ENCODE data around the gene TARS1.

GRCh38 chr5:33480876-33481275 is 40.1 kb downstream of the TARS1 start:
- TF ChIP-seq CTCF (IDR thresholded peaks at IDR 0.05 in 4 of 5, conservative IDR thresholded peaks at IDR 0.05 in 1 of 5): no peak
- TF ChIP-seq POLR2A (IDR thresholded peaks at IDR 0.05): no peak

All from gastrocnemius medialis (tissue), 4 donors.